NCI-H1105 (cell line): Measurements from ENCODE around the gene KNCN.
A peak's percentile ranks its signal among the peaks of the same experiment; 100 is the strongest.

Experiments
- DNase-seq: peaks from one replicate; lab custom pipeline; 2025; lab: John Stamatoyannopoulos, UW

The KNCN gene

GRCh38 chr1:46543761-46544560, 7.5 kb downstream of the KNCN start:
- DNase-seq: no peak

- no peak for DNase-seq
These were observed 8.1 kb downstream of the KNCN start for GRCh38 chr1:46543382-46543760.

DNA sequence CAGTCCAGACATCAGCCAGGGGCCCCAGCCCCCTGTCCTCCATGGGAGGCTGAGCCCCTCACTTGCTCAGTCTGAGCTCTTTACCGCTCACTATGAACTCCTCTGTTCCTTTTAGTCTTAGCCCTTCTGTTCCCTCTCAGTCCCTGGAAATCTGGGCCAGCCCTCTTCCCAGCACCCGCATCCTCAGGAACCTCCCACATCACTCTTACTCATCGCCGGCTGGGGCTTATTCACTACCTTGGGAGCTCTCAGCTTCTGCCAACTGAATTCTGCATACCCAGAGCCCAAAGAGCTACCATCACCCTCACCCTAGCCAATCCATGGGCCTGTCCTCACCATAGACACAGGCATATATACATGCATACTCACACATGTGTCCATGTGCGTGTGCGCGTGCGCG, 11.5 kb downstream of the KNCN start:
- DNase-seq: no peak

DNA sequence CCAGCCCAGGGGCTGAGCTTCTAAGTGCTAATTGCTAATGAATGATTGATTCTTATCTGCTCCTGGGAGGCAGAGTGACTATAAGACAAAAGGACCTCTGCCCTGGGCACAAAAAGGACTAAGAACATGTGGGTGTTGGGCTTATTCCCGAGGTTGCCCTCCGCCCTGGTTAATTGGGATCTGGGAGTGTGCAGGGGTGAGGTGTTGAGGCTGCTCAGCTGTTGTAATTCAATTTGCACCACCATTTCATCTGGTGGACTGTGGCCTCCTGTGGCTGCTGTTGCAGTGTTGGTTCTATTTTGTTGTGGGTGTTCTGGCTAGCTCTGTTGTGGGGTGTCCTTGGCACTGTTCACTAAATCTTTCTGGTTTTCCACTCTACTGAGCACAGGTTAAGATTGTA, 13.3 kb downstream of the KNCN start:
- no peak for DNase-seq

- DNase-seq: no peak
These were observed 13.8 kb downstream of the KNCN start for GRCh38 chr1:46537651-46538050.

DNA sequence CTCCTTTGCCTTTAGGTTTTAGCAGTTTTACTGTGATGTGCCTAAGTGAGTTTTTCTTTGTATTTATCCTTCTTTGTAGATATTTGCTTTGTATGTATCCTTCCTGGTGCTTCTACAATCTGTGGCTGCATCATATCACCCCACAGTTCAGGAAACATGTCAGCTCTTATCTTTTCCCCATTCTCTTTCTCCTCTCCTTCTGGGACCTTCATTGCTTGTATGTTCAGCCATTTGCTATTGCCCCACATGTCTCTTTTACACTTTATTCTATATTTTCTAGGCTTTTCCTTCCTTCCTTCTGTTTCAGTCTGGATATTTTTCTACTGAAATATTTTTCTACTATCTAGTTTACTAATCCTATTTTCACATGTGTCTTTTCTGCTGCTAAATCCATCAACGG, 14.9 kb downstream of the KNCN start:
- DNase-seq: no peak

DNA sequence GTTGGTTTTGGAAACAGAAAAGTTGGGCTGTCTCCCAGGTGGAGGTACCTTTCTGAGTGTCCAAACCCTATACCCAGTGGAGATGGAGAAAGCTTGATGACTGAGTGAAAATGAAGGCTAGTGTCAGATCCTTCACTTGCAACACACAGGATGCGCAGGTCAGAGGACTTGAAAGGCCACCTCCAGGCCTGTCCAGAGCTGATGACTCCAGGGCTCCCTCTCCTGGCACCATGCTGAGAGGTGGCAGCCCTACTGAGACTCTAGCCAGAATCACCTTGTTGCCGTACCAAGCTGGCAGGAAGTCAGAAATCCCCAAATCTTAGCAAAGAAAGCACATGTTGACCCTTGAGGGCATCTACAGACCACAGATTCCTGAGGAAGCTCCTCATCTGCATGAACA, 16.4 kb downstream of the KNCN start:
- peak; percentile 21 for DNase-seq

DNA sequence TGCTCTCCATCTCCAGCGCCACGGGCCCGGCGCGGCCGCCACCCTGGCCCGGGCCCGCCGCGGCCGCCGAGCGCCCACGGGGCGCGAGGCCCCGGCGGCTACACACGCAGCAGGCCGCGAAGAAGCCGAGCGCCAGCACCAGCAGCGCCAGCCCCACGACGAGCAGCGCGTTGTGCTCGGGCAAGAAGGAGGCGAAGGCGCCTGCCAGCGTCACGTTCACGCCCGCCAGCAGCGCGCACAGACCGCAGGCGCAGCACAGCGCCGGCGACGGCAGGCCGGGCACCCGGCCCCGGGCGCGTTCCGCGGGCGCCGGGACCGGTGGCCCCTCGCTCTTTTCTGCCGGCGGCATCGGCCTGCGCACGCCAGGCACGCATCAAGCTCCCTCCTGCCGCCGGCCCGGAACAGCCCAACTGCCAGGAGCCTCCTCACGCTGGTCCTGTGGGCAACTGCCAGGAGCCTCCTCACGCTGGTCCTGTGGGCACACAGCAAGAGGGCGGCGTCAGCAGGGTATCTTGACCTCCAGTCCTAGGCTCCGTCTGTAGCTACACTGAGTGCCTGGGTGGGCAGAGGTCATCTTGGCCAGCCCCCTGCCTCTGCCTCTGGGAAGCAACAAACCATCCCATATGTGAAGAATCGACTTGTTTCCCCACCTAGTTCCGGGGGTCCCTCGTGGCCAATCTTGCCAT, 18.1 kb downstream of the KNCN start:
- peak; percentile 66 for DNase-seq

- DNase-seq: peak; percentile 77
These were observed 18.8 kb downstream of the KNCN start for GRCh38 chr1:46532498-46533178.

DNA sequence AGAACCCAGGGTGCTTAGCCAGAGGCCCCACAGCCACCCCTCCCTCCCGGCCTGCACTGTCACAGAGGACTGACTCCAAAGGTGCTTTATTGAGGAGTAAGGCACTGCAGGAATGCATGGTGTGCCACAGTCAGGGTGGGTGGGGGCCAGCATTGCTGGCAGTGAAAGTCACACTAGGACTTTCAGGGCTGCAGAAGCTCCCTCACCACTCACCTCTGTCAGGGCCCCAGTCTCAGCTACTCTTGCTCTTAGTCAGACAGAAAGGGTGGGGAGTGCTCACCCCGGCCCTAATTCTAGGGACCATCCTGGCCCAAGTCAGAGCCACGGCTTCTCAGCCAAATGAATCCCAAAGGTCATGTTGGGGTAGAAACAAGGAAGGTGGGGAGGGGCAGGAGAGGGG, 19.4 kb downstream of the KNCN start:
- no peak for DNase-seq

- no peak for DNase-seq
These were observed 20.5 kb downstream of the KNCN start for GRCh38 chr1:46530791-46531409.

DNA sequence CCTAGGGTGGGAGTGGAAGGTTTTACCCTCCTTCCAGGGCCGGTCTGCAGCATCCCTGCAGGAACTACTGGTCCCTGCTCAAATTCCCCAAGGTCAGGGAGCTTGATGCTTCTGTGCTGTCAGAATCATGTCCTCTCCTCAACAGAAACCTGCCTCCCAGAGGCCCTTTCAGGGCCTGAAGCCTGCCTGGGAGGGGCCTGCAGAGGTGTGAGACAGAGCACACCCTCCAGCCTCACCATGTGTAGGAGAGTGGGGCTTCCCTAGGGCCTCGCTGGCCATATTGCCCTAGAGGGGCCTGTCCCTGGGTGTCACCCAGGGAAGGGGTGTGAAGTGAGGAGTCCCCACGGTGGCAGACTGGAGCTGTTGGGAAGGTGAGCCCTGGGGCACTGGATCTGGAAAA, 21.1 kb downstream of the KNCN start:
- DNase-seq: no peak

- DNase-seq: no peak
These were observed 22.3 kb downstream of the KNCN start for GRCh38 chr1:46529031-46529630.

GRCh38 chr1:46528297-46528955, 23.0 kb downstream of the KNCN start:
- no peak for DNase-seq

- peak; percentile 62 for DNase-seq
These were observed 23.8 kb downstream of the KNCN start for GRCh38 chr1:46527474-46528296.

GRCh38 chr1:46526691-46527291, 24.7 kb downstream of the KNCN start:
- no peak for DNase-seq

DNA sequence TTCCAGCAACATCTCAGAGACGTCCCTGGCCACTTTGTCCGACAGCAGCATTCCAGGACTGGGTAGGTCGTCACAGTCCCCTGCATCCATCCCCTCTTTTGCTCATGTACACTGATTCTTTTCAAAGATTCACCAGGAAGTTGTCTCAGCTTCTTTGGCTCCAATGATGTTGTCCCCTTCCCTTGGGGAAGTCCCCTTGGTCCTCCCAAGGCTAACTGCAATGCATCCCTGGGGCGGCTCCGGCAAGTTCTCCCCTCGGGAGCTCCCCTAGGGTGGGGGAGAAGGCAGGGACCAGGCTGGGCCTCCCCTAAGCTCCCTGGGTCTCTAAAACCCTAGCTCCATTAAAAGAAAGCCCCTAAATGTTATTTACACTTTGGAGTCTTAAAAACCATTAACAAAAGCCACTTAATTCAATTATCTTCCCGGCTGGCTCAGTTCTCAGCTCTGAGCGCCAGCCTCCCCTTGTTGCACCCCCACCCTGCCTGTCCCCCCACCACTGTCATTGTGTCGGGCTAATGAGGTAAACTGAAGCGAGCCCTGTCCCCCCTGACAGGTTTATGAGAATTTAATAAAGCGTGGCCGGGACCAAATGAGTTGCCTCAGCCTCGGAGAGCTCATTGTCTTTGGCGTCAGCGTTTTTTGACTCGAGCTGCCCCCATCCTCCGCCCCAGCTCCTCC, 25.3 kb downstream of the KNCN start:
- DNase-seq: peak; percentile 30

DNA sequence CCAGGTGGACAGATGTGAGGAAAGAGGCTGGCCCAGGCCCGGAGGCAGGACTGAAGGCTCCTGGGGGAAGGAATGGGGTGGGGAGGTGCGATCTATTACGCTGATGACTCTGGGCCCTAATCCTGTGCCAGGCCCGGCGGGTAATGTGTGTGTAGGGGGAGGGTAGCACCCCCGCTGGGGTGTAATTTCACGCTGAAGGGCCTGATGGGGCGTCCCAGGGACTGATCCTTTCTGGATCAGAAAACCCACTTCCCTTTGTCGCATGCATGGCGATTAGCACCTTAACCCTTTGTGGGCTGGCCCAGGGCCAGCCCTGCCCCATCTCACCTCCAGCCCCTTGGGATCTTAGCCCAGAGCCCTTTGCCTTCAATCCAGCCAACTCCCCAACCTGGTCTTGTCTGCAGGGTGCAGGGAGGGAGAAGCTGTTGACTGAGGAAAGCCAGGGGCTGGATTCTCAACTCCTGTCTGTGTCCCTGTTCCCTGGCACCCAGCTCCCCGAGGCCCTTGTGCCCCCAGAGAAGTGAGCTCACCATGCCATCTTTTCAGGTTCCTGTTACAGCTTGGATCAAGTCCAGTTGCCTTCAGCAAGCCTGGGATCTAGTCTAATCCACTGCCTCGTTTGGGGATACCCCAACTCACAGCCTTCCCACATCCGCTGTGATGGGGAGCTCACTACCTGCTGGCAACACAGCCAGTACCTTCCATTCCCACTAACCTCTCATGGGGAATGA, 26.0 kb downstream of the KNCN start:
- DNase-seq: no peak

GRCh38 chr1:46524843-46525242, 26.6 kb downstream of the KNCN start:
- no peak for DNase-seq
